EH (cell line): Measurements from ENCODE around the gene SPATA31A1.
"Not testable (repeated sequence)": the region's sequence is repeated elsewhere in the genome, so short reads cannot be mapped to it uniquely, and the experiment has no call there.

Experiments
- DNase-seq: peaks from one replicate; pipeline ENCODE4 v3.0.0-alpha.2; 2015; ENCODE audit warnings: low read depth

SPATA31A1 gene

DNA sequence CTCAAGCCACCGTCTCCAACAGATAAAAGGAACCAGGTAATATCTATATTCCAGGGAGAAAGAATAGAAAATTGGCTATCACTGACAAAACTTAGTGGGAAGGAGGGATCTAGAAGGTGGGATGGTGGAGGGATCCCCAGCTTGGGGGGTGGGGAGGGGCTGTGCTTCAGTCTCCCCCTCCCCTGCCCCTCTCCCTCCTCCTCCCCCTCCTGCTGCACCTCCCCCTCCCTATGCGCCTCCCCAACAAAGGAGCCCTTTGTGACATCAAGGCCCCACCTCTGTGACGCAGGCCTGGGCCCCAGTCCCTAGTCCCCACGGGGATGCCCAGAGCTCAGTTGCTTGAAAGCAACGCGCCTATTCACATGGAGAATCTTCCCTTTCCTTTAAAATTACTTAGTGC is at the start of gene SPATA31A1:
TSS of gene SPATA31A1 (plus strand) at position 301 of the 400 bp plus-strand sequence. CDS start at position 363, 62 bp downstream.
- DNase-seq = not testable (repeated sequence)

- DNase-seq = not testable (repeated sequence)
Measured at GRCh38 chr9:39407261-39408204, 52.1 kb downstream of the SPATA31A1 start.

DNA sequence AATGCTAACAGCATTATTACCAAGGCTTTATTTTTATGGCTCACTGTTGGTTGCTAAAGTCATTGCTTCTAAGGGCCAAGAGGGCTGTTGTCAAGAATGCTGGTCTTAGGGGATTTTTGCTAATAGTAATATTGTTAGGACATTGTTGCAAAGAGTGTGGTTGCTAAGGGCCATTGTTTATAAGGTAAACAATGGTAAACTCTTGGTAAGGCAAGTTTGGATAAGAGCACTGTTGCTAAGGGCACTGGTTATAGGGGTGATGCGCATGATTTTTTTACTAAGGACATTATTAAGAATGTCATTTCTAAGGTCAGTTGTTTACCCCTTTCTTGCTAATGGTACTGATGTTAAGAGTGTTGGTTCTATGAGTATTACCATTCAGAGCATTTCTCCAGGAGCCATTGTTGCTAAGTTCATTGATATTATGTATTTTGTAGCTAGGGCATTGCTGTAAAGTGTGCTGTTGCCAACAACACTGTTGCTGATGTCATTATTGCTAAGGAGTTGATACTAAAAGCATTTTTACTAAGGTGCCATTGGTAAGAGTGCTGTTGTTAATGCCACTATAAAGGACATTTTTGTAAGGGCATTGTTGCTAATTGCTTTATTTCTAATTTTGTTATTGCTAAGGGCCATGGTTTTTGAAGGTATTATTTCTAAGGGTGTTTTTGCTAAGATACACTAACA is 55.9 kb downstream of the SPATA31A1 start:
- not testable (repeated sequence) for DNase-seq
